ENCODE data around the gene PRKCA. TPM values are rescaled to one million over a fixed set of nuclear protein-coding genes. Genes with fewer than 3 reads are reported as not detected.

PRKCA gene
- total and polyA plus RNA-seq, 2 experiments from 2014 or later, result 6.4 to 35.4 TPM

GRCh38 chr17:66834426-66834918, 532.1 kb downstream of the PRKCA start:
- H3K4me1 Mint-ChIP-seq, result peaks cover 17% of the 10 kb centered on the region

More at GRCh38 chr17:66834426-66834918, 532.1 kb downstream of the PRKCA start:
- peaks cover 21% of the 10 kb centered on the region for H3K27me3 Mint-ChIP-seq (ENCODE audit: insufficient read depth, low read depth, poor library complexity)
- no peaks in the 10 kb centered on the region for H3K36me3 Mint-ChIP-seq (ENCODE audit: low read depth)
- peak; percentile 4 for DNase-seq (ENCODE audit: low spot score)
- H3K36me3 ChIP-seq (ENCODE audit: insufficient read depth), result no peaks in the 10 kb centered on the region
- no peaks in the 10 kb centered on the region for H3K9me2 ChIP-seq (ENCODE audit: insufficient read depth)
- H3K27me3 ChIP-seq (ENCODE audit: insufficient read depth), result 0 out of 2 replicates have a peak, but pooled peaks cover 10% of the 10 kb centered on the region
- peak overlapping the region; percentile 66 for H3K4me3 Mint-ChIP-seq
- H3K4me1 ChIP-seq (ENCODE audit: insufficient read depth), result peaks cover 11% of the 10 kb centered on the region; the same call in 1 of the 2 replicates
- 0 out of 2 replicates have a peak overlapping the region, but pooled peaks have one; percentile 78 for H2AFZ ChIP-seq
- no peak overlapping the region for H3K27ac ChIP-seq (ENCODE audit: low read depth)
- ATAC-seq, result no peak
- peak overlapping the region; percentile 82 for H3K4me2 ChIP-seq
- H4K20me1 ChIP-seq (replicated peaks; ENCODE audit: insufficient read depth), result no peaks in the 10 kb centered on the region
- no peaks in the 10 kb centered on the region for H3K79me2 ChIP-seq (replicated peaks; ENCODE audit: insufficient read depth)
- no peak overlapping the region for H3K27ac Mint-ChIP-seq
- H3K4me3 ChIP-seq, result peak overlapping the region; percentile 71
- H3F3A ChIP-seq (replicated peaks; ENCODE audit: low read depth), result peaks cover 6% of the 10 kb centered on the region; the same call in 1 of the 2 replicates
- no peak for TF ChIP-seq NANOG (IDR thresholded peaks at IDR 0.05; ENCODE audit: borderline replicate concordance)
- no peak for TF ChIP-seq CREB1 (CRISPR knock-in tag; IDR thresholded peaks at IDR 0.05; ENCODE audit: low read depth)
- TF ChIP-seq REST (IDR thresholded peaks at IDR 0.05; ENCODE audit: unreplicated experiment), result no peak
- TF ChIP-seq EZH2phosphoT487 (IDR thresholded peaks at IDR 0.05; ENCODE audit: unreplicated experiment), result no peak
- TF ChIP-seq ZNF114 (CRISPR knock-in tag; IDR thresholded peaks at IDR 0.05), result no peak
- no peak for TF ChIP-seq JUNB (IDR thresholded peaks at IDR 0.05; ENCODE audit: unreplicated experiment)
- TF ChIP-seq EZH2 (IDR thresholded peaks at IDR 0.05; ENCODE audit: low read depth, unreplicated experiment), result no peak
- no peak for TF ChIP-seq CTCF (conservative IDR thresholded peaks at IDR 0.05; ENCODE audit: low read depth in 2 of 2)
- TF ChIP-seq POLR2AphosphoS5 (IDR thresholded peaks at IDR 0.05; ENCODE audit: low read depth), result no peak
- no peak for TF ChIP-seq ZNF331 (CRISPR knock-in tag; IDR thresholded peaks at IDR 0.05; ENCODE audit: low read depth)
- no peak for TF ChIP-seq ETS1 (IDR thresholded peaks at IDR 0.05)
- no peak for TF ChIP-seq ZNF462 (CRISPR knock-in tag; IDR thresholded peaks at IDR 0.05)
- no peaks in the 10 kb centered on the region; the same call in 2 of the 3 replicates for H3K9me3 Mint-ChIP-seq
